Calu3 (cell line): ENCODE measurements around the gene B3GLCT. TPM values are rescaled to one million over a fixed set of nuclear protein-coding genes. Genes with fewer than 3 reads are reported as not detected.
"Not testable (repeated sequence)": the region's sequence is repeated elsewhere in the genome, so short reads cannot be mapped to it uniquely, and the experiment has no call there.

Source experiments
- BruUV-seq: library from RNA; stranded (reverse); fragments of 400-500 nt; replicated peaks from 2 replicates; lab custom pipeline; 2021; lab: Mats Ljungman, UMichigan
- CTCF ChIA-PET: fragments of 300-600 bp; sonication (Branson Sonifier 250); formaldehyde crosslinking; loops from one replicate; lab custom pipeline; 2022; ENCODE audit warnings: antibody characterized with exemption; lab: Charles Lee
- DNase-seq: peaks from one replicate; pipeline ENCODE4 v3.0.0; 2022
- H3K27ac Mint-ChIP-seq: one replicate; pipeline ENCODE4 v1.8.0; 2022; ENCODE audit warnings: mixed read lengths; ENCODE audit not compliant: unreplicated experiment
- H3K27me3 Mint-ChIP-seq: one replicate; pipeline ENCODE4 v1.8.0; 2022; ENCODE audit warnings: mixed read lengths; ENCODE audit not compliant: unreplicated experiment
- H3K36me3 Mint-ChIP-seq: one replicate; pipeline ENCODE4 v1.8.0; 2022; ENCODE audit warnings: mild to moderate bottlenecking, moderate library complexity, mixed read lengths; ENCODE audit not compliant: insufficient read depth, unreplicated experiment
- H3K4me1 Mint-ChIP-seq: one replicate; pipeline ENCODE4 v1.8.0; 2022; ENCODE audit warnings: mild to moderate bottlenecking, low read depth, mixed read lengths; ENCODE audit not compliant: unreplicated experiment
- H3K4me3 Mint-ChIP-seq: one replicate; pipeline ENCODE4 v1.8.0; 2022; ENCODE audit warnings: mild to moderate bottlenecking, low read depth, moderate library complexity, mixed read lengths; ENCODE audit not compliant: unreplicated experiment
- H3K9me3 Mint-ChIP-seq: one replicate; pipeline ENCODE4 v1.8.0; 2022; ENCODE audit warnings: low read depth, mixed read lengths; ENCODE audit not compliant: unreplicated experiment
- CTCF ChIP-seq: fragments of 200-600 bp; IDR thresholded peaks from one replicate; pipeline ENCODE4 v1.8.0; 2022; ENCODE audit warnings: antibody characterized with exemption; ENCODE audit not compliant: unreplicated experiment
- intact Hi-C: fragments of 100-400 bp; cut with micrococcal nuclease; formaldehyde crosslinking; loops from one replicate; pipeline ENCODE4 v1.10.0; 2022; ENCODE audit not compliant: unreplicated experiment
- total RNA-seq: library from RNA; stranded (reverse); gene quantifications from 2 replicates; pipeline ENCODE4 v1.2.3, GENCODE V29; 2022

The B3GLCT gene
- total RNA-seq, 1 experiment from 2014 or later, result 5.1 TPM

- no TSS peak for BruUV-seq
- H3K9me3 Mint-ChIP-seq, result no peaks in the 10 kb centered on the region
- no peaks in the 10 kb centered on the region for H3K36me3 Mint-ChIP-seq
- H3K27me3 Mint-ChIP-seq, result no peaks in the 10 kb centered on the region
- H3K4me3 Mint-ChIP-seq, result no peak overlapping the region
- DNase-seq, result no peak
- CTCF ChIA-PET, result no interaction called here
- no peak for TF ChIP-seq CTCF
- peaks cover 9% of the 10 kb centered on the region for H3K4me1 Mint-ChIP-seq
- no peak overlapping the region for H3K27ac Mint-ChIP-seq
- intact Hi-C loops, result no loop called here
Observed at GRCh38 chr13:31209172-31209840, 9.5 kb downstream of the B3GLCT start.

GRCh38 chr13:31209841-31210210, 10.1 kb downstream of the B3GLCT start:
- CTCF ChIA-PET, result no interaction called here
- no peak for DNase-seq
- peaks cover 4% of the 10 kb centered on the region for H3K4me1 Mint-ChIP-seq
- H3K4me3 Mint-ChIP-seq, result no peak overlapping the region
- H3K36me3 Mint-ChIP-seq, result no peaks in the 10 kb centered on the region
- BruUV-seq, result no TSS peak
- no peak for TF ChIP-seq CTCF
- H3K27ac Mint-ChIP-seq, result no peak overlapping the region
- no peaks in the 10 kb centered on the region for H3K27me3 Mint-ChIP-seq
- H3K9me3 Mint-ChIP-seq, result no peaks in the 10 kb centered on the region
- intact Hi-C loops, result no loop called here

- intact Hi-C loops, result no loop called here
- H3K9me3 Mint-ChIP-seq, result no peaks in the 10 kb centered on the region
- no TSS peak for BruUV-seq
- no peak for TF ChIP-seq CTCF
- DNase-seq, result no peak
- CTCF ChIA-PET, result no interaction called here
- no peaks in the 10 kb centered on the region for H3K27me3 Mint-ChIP-seq
- no peaks in the 10 kb centered on the region for H3K36me3 Mint-ChIP-seq
- H3K4me3 Mint-ChIP-seq, result no peak overlapping the region
- no peaks in the 10 kb centered on the region for H3K4me1 Mint-ChIP-seq
- no peak overlapping the region for H3K27ac Mint-ChIP-seq
Observed at GRCh38 chr13:31213651-31214289, 14.0 kb downstream of the B3GLCT start.

- H3K9me3 Mint-ChIP-seq, result no peaks in the 10 kb centered on the region
- no peak for TF ChIP-seq CTCF
- H3K4me3 Mint-ChIP-seq, result no peak overlapping the region
- H3K27me3 Mint-ChIP-seq, result no peaks in the 10 kb centered on the region
- CTCF ChIA-PET, result no interaction called here
- intact Hi-C loops, result no loop called here
- H3K36me3 Mint-ChIP-seq, result no peaks in the 10 kb centered on the region
- H3K27ac Mint-ChIP-seq, result no peak overlapping the region
- H3K4me1 Mint-ChIP-seq, result no peaks in the 10 kb centered on the region
- DNase-seq, result no peak
- no TSS peak for BruUV-seq
Observed at GRCh38 chr13:31214435-31214834, 14.7 kb downstream of the B3GLCT start.

- H3K9me3 Mint-ChIP-seq, H3K4me1 Mint-ChIP-seq, H3K27me3 Mint-ChIP-seq, H3K27ac Mint-ChIP-seq, H3K4me3 Mint-ChIP-seq, DNase-seq, BruUV-seq, intact Hi-C loops, CTCF ChIA-PET, H3K36me3 Mint-ChIP-seq: not testable (repeated sequence)
Observed at GRCh38 chr13:31216916-31217315, 17.1 kb downstream of the B3GLCT start.
